WTC11 (cell line): ENCODE data around the gene GPR132. TPM values are rescaled to one million over a fixed set of nuclear protein-coding genes. Genes with fewer than 3 reads are reported as not detected.

Experiments used
- ATAC-seq: fragments of 200-7000 bp; cut with Tn5 transposase; 2 replicates; pipeline ENCODE4 v1.10.0; 2021; ENCODE audit warnings: mild to moderate bottlenecking, moderate library complexity
- CTCF ChIA-PET: fragments of 300-600 bp; sonication (Branson Sonifier 250); formaldehyde crosslinking; loops from one replicate; lab custom pipeline; 2021; ENCODE audit warnings: antibody characterized with exemption; lab: Charles Lee
- POLR2A ChIA-PET: fragments of 350-600 bp; sonication (Branson Sonifier 250); formaldehyde crosslinking; loops from one replicate; lab custom pipeline; 2021; ENCODE audit warnings: antibody characterized with exemption; lab: Charles Lee
- DNase-seq: peaks from one replicate; pipeline ENCODE4 v3.0.0; 2021; ENCODE audit warnings: low spot score
- H3K27ac Mint-ChIP-seq: 2 replicates; pipeline ENCODE4 v1.8.0; 2021; ENCODE audit warnings: mixed read lengths
- H3K27me3 Mint-ChIP-seq: 2 replicates; pipeline ENCODE4 v1.8.0; 2021; ENCODE audit warnings: low read depth, mild to moderate bottlenecking, moderate library complexity, mixed read lengths
- H3K36me3 Mint-ChIP-seq: 2 replicates; pipeline ENCODE4 v1.8.0; 2021; ENCODE audit warnings: mixed read lengths
- H3K4me1 Mint-ChIP-seq: 2 replicates; pipeline ENCODE4 v1.8.0; 2022; ENCODE audit warnings: mixed read lengths
- H3K4me3 Mint-ChIP-seq: 2 replicates; pipeline ENCODE4 v1.8.0; 2021; ENCODE audit warnings: mild to moderate bottlenecking, moderate library complexity, mixed read lengths
- H3K9me3 Mint-ChIP-seq: 2 replicates; pipeline ENCODE4 v1.8.0; 2021; ENCODE audit warnings: mixed read lengths
- AR ChIP-seq: fragments of 250-450 bp; sonication (Bioruptor Pico); IDR thresholded peaks from 2 replicates; pipeline ENCODE4 v1.9.0; 2021; ENCODE audit warnings: mild to moderate bottlenecking
- FOXK1 ChIP-seq: sonication (generic); formaldehyde crosslinking; IDR thresholded peaks from 2 replicates; pipeline ENCODE4 v1.8.0; 2022; ENCODE audit warnings: mild to moderate bottlenecking, moderate library complexity, missing genetic modification reagents
- GRHL2 ChIP-seq: fragments of 250-450 bp; sonication (Bioruptor Pico); IDR thresholded peaks from 2 replicates; pipeline ENCODE4 v1.8.0; 2022; ENCODE audit warnings: mild to moderate bottlenecking, moderate library complexity; ENCODE audit not compliant: insufficient replicate concordance, severe bottlenecking
- IRF2 ChIP-seq: sonication (generic); formaldehyde crosslinking; IDR thresholded peaks from 2 replicates; pipeline ENCODE4 v1.8.0; 2022; ENCODE audit warnings: low read depth, missing genetic modification reagents, borderline replicate concordance
- MLX ChIP-seq: sonication (generic); formaldehyde crosslinking; IDR thresholded peaks from 2 replicates; pipeline ENCODE4 v1.8.1; 2023; ENCODE audit warnings: mild to moderate bottlenecking, missing genetic modification reagents, moderate library complexity
- NFATC4 ChIP-seq: fragments of 250-450 bp; sonication (Bioruptor Pico); IDR thresholded peaks from 2 replicates; pipeline ENCODE4 v1.9.0; 2021; ENCODE audit warnings: mild to moderate bottlenecking
- NFYB ChIP-seq: sonication (generic); formaldehyde crosslinking; conservative IDR thresholded peaks from 2 replicates; pipeline ENCODE4 v1.8.0; 2022; ENCODE audit warnings: low read depth, missing genetic modification reagents
- NR1H2 ChIP-seq: sonication (generic); formaldehyde crosslinking; IDR thresholded peaks from 2 replicates; pipeline ENCODE4 v1.9.0; 2021; ENCODE audit warnings: mild to moderate bottlenecking, moderate library complexity, missing genetic modification reagents
- NR2C2 ChIP-seq: sonication (generic); formaldehyde crosslinking; IDR thresholded peaks from 2 replicates; pipeline ENCODE4 v1.8.0; 2022; ENCODE audit warnings: mild to moderate bottlenecking, missing genetic modification reagents
- RORB ChIP-seq: fragments of 250-450 bp; sonication (Bioruptor Pico); IDR thresholded peaks from 2 replicates; pipeline ENCODE4 v1.9.0; 2021; ENCODE audit warnings: mild to moderate bottlenecking
- SMAD3 ChIP-seq: sonication (generic); formaldehyde crosslinking; IDR thresholded peaks from 2 replicates; pipeline ENCODE4 v1.8.0; 2022; ENCODE audit warnings: missing genetic modification reagents, mild to moderate bottlenecking, borderline replicate concordance
- SP1 ChIP-seq: sonication (generic); formaldehyde crosslinking; conservative IDR thresholded peaks from 2 replicates; pipeline ENCODE4 v1.8.1; 2022; ENCODE audit warnings: missing genetic modification reagents
- TP53 ChIP-seq: sonication (generic); formaldehyde crosslinking; IDR thresholded peaks from 2 replicates; pipeline ENCODE4 v1.8.1; 2023; ENCODE audit warnings: mild to moderate bottlenecking, missing genetic modification reagents
- ZBTB21 ChIP-seq: sonication (generic); formaldehyde crosslinking; IDR thresholded peaks from 2 replicates; pipeline ENCODE4 v1.8.1; 2023; ENCODE audit warnings: mild to moderate bottlenecking, missing genetic modification reagents, borderline replicate concordance
- ZNF396 ChIP-seq: fragments of 250-450 bp; sonication (Bioruptor Pico); IDR thresholded peaks from 2 replicates; pipeline ENCODE4 v1.8.0; 2021; ENCODE audit warnings: mild to moderate bottlenecking, moderate library complexity, borderline replicate concordance
- ZSCAN18 ChIP-seq: fragments of 250-450 bp; sonication (Bioruptor Pico); IDR thresholded peaks from 2 replicates; pipeline ENCODE4 v2.1.2; 2022; ENCODE audit warnings: mild to moderate bottlenecking, moderate library complexity
- total RNA-seq: library from RNA; stranded (reverse); gene quantifications from 3 replicates; pipeline ENCODE4 v1.2.3, GENCODE V29; 2021
- TF ChIP-seq, protein P1 (sequence below): sonication (generic); formaldehyde crosslinking; IDR thresholded peaks from 2 replicates; pipeline ENCODE4 v1.8.1; 2022; ENCODE audit warnings: low read depth, mild to moderate bottlenecking, moderate library complexity, missing genetic modification reagents, borderline replicate concordance
- TF ChIP-seq, protein P2 (sequence below): sonication (generic); formaldehyde crosslinking; IDR thresholded peaks from 2 replicates; pipeline ENCODE4 v1.8.1; 2022; ENCODE audit warnings: mild to moderate bottlenecking, missing genetic modification reagents, moderate library complexity, borderline replicate concordance

GPR132 gene
- total RNA-seq, 1 experiment from 2014 or later: 0.13 TPM

DNA sequence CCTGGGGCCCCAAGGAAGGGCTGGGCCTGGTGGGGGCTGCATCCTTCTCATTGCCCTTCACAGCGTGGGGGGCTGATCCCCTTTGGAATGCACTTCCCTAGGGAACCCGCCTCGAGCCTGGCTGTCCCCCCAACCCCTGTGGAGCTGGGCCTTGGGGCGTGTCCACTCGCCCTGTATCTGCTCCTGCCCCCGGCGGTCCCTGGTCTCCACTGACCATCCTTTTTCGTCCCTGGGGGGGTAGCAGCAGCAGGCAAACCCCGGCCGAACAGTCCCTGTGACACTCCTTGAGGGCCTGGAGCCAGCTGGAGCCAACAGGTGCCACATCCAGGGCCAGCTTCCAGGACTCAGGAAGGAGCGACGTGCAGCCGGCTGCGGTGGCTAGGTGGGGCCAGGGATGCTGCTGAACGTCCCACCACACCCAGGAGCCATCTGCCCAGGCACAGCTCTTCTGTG is 9.4 kb upstream of the GPR132 start (continued):
- TF ChIP-seq, protein P1, sequence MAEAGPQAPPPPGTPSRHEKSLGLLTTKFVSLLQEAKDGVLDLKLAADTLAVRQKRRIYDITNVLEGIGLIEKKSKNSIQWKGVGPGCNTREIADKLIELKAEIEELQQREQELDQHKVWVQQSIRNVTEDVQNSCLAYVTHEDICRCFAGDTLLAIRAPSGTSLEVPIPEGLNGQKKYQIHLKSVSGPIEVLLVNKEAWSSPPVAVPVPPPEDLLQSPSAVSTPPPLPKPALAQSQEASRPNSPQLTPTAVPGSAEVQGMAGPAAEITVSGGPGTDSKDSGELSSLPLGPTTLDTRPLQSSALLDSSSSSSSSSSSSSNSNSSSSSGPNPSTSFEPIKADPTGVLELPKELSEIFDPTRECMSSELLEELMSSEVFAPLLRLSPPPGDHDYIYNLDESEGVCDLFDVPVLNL: no peak
- TF ChIP-seq NFYB (CRISPR knock-in tag): no peak
- TF ChIP-seq TP53 (CRISPR knock-in tag): no peak
- TF ChIP-seq ZBTB21: no peak
- TF ChIP-seq, all 79 proteins: peak for 0

DNA sequence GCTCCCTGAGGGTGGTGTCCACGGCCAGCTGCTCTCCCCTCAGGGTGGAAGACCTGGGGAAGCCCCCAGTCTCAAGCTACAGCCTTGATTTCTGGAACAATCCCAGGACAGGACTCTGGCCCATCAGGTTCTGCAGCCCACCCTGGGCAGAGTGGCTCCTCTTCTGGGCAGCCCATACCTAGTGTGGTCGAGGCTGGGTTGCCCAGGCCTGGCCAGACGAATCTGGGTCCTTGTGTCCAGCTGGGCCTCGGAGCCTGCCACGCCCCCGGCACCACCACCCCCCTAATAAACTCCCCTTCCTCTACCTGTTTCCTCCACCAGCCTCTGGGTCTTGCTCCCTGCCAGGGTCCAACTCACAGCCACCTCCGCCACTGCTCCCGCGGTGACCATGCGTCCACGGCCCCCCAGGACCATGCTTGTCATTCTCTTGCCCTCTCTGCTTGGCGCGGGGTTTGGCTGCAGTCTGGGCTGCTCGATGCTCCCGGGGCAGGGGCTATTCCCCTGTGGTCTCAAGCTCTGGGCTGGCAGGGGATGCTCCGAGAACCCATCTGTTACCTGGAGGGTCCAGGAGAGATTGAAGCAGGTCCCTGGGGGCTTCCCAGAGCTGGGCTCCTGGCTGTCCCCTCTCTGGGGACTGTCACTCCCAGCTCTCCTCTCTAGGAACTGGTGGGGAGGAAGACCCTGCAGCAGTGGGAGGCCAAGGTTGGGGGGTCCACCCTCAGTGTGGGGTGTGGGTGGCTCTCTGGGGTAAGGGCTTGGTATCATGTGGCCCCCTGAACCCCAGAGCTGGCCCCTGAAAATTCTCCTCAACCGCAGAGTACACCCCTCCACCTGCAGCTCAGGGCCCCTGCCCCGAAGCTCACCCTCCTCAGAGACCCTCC is 8.7 kb upstream of the GPR132 start:
- Mint-ChIP-seq H3K27me3 (no peaks in the 10 kb centered on the region), H3K9me3 (no peaks in the 10 kb centered on the region), H3K4me3 (no peak overlapping the region), H3K36me3 (no peaks in the 10 kb centered on the region), H3K4me1 (0 out of 2 replicates have a peak, but pooled peaks cover 3% of the 10 kb centered on the region)
- ChIA-PET CTCF (interaction anchor here (0.6 to 5.5 kb wide), 8 partner anchors 8 to 305 kb away, joined by 3 to 31 read pairs (median 12); partner anchors contain the start of gene JAG2), POLR2A (no interaction called here)
- no peak for ATAC-seq
- TF ChIP-seq IRF2 (CRISPR knock-in tag) (no peak), NR1H2 (CRISPR knock-in tag) (no peak), SMAD3 (CRISPR knock-in tag) (no peak), NFATC4 (CRISPR knock-in tag) (no peak), ZNF396 (CRISPR knock-in tag) (no peak), ZSCAN18 (no peak), NR2C2 (no peak), GRHL2 (CRISPR knock-in tag) (no peak), FOXK1 (CRISPR knock-in tag) (no peak), MLX (CRISPR knock-in tag) (no peak), SP1 (CRISPR knock-in tag) (no peak), AR (CRISPR knock-in tag) (no peak), ZBTB21 (no peak), RORB (CRISPR knock-in tag) (no peak)
- TF ChIP-seq, protein P2, sequence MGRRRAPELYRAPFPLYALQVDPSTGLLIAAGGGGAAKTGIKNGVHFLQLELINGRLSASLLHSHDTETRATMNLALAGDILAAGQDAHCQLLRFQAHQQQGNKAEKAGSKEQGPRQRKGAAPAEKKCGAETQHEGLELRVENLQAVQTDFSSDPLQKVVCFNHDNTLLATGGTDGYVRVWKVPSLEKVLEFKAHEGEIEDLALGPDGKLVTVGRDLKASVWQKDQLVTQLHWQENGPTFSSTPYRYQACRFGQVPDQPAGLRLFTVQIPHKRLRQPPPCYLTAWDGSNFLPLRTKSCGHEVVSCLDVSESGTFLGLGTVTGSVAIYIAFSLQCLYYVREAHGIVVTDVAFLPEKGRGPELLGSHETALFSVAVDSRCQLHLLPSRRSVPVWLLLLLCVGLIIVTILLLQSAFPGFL (CRISPR knock-in tag): no peak
- TF ChIP-seq, all 79 proteins: peak for 0
- no peak for DNase-seq
- H3K27ac Mint-ChIP-seq: no peak overlapping the region
